ENCODE data around the gene NPTX2.

- TF ChIP-seq BACH1 (IDR thresholded peaks at IDR 0.05; ENCODE audit: low read length): no peak
- no peak for TF ChIP-seq POU5F1 (IDR thresholded peaks at IDR 0.05; ENCODE audit: low read depth, low read length)
- TF ChIP-seq POLR2AphosphoS5 (IDR thresholded peaks at IDR 0.05; ENCODE audit: low read depth, low read length): no peak
- TF ChIP-seq POLR2A (IDR thresholded peaks at IDR 0.05; ENCODE audit: control extremely low read depth in 1 of 2, low read depth in 2 of 2, low read length in 2 of 2): no peak
- TF ChIP-seq CTCF (IDR thresholded peaks at IDR 0.05; ENCODE audit: control extremely low read depth in 1 of 3, insufficient read depth in 1 of 3, low read depth in 1 of 3, low read length in 3 of 3): no peak
- TF ChIP-seq EP300 (IDR thresholded peaks at IDR 0.05; ENCODE audit: borderline replicate concordance in 1 of 2, low read depth in 2 of 2, low read length in 2 of 2): no peak
- TF ChIP-seq GABPA (IDR thresholded peaks at IDR 0.05; ENCODE audit: borderline replicate concordance, insufficient read depth, low read length): no peak
- TF ChIP-seq GTF2F1 (IDR thresholded peaks at IDR 0.05; ENCODE audit: borderline replicate concordance, low read depth, low read length): no peak
- TF ChIP-seq, protein P1, sequence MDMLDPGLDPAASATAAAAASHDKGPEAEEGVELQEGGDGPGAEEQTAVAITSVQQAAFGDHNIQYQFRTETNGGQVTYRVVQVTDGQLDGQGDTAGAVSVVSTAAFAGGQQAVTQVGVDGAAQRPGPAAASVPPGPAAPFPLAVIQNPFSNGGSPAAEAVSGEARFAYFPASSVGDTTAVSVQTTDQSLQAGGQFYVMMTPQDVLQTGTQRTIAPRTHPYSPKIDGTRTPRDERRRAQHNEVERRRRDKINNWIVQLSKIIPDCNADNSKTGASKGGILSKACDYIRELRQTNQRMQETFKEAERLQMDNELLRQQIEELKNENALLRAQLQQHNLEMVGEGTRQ (IDR thresholded peaks at IDR 0.05; ENCODE audit: low read length): no peak
- no peak for TF ChIP-seq TAF1 (IDR thresholded peaks at IDR 0.05; ENCODE audit: low read depth, low read length)
- no peak for TF ChIP-seq CREB1 (IDR thresholded peaks at IDR 0.05)
- no peak for TF ChIP-seq MAFK (IDR thresholded peaks at IDR 0.05; ENCODE audit: low read depth, low read length)
- no peak for TF ChIP-seq EZH2 (IDR thresholded peaks at IDR 0.05; ENCODE audit: low read depth, low read length, severe bottlenecking)
Measured at GRCh38 chr7:98651760-98652159, 34.7 kb downstream of the NPTX2 start.
